Hepatocyte (in vitro differentiated cells): ENCODE results near the gene ROBO1.

Experiments used
- CTCF ChIP-seq: fragments of 200-600 bp; sonication (generic); IDR thresholded peaks from 2 replicates; pipeline ENCODE4 v1.5.1; 2016; ENCODE audit warnings: antibody characterized with exemption, mild to moderate bottlenecking; ENCODE audit not compliant: poor library complexity
- EZH2phosphoT487 ChIP-seq: fragments of 200-600 bp; sonication (generic); IDR thresholded peaks from one replicate; pipeline ENCODE4 v1.6.1; 2018; ENCODE audit warnings: antibody characterized with exemption, mild to moderate bottlenecking, low read depth, moderate library complexity; ENCODE audit not compliant: unreplicated experiment, severe bottlenecking

DNA sequence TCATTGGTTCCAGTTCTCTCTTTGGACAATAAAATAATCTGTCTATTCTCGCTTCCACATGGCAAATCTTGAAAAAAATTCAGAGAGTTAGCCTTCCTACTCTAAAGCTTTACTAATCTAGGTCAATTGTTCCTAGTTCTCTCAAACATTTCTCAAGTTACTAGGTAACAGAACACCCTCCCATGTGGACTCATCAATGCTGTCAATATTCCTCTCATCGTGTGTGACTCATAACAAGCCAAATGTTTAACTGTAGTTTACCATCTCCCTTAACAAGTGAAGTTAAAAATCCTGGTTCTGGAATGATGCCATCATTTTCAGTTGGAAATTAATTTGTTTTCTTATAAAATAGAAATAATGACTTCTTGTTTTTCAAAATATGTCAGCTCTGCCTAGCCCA lies 438.6 kb downstream of the ROBO1 start:
- no peak for TF ChIP-seq CTCF
- TF ChIP-seq EZH2phosphoT487, result no peak
